ENCODE data around the gene PPARA. TPM values are rescaled to one million over a fixed set of nuclear protein-coding genes. Genes with fewer than 3 reads are reported as not detected.

The PPARA gene
- total and polyA plus RNA-seq, 2 of the 4 experiments (the other 2 are of a cell fraction): 3.1 to 7.0 TPM

GRCh38 chr22:46280999-46281623 is 130.8 kb downstream of the PPARA start:
- no peak for ATAC-seq (ENCODE audit: low read depth)
- CTCF ChIA-PET: no interaction called here
- in situ Hi-C loops (cut with MboI; ENCODE audit: low sequenced_read_pairs): no loop called here

More at GRCh38 chr22:46280999-46281623, 130.8 kb downstream of the PPARA start:
- no peak overlapping the region for H3K4me2 ChIP-seq (ENCODE audit: low read depth, low read length)
- H3K27me3 ChIP-seq (ENCODE audit: control insufficient read depth, insufficient read depth, low read length): no peaks in the 10 kb centered on the region
- no peak overlapping the region for H3K23ac ChIP-seq (ENCODE audit: low read depth, low read length)
- H2AK5ac ChIP-seq (ENCODE audit: low read depth, low read length): no peak overlapping the region
- no peak overlapping the region for H3K4ac ChIP-seq (ENCODE audit: low read depth, low read length)
- no peak overlapping the region for H3K4me3 ChIP-seq (ENCODE audit: insufficient read depth, low read depth, low read length)
- no TSS peak for BruUV-seq (replicated peaks)
- H2BK15ac ChIP-seq (ENCODE audit: low read depth, low read length): no peak overlapping the region
- dilution Hi-C loops (cut with HindIII; ENCODE audit: low sequenced_read_pairs, unreplicated experiment) (no loop called here), intact Hi-C loops (cut with micrococcal nuclease) (no loop called here)
- no peak overlapping the region for H4K5ac ChIP-seq (ENCODE audit: low read depth, low read length)
- no peak overlapping the region for H2BK20ac ChIP-seq (ENCODE audit: low read depth, low read length)
- no peak for DNase-seq
- POLR2A ChIA-PET (ENCODE audit: unreplicated experiment): no interaction called here
- WGBS, 2 experiments (ENCODE audit: extremely low coverage in 2 of 2, insufficient read length in 1 of 2): 88% methylated on average over 8 of the region's 19 CpGs; no CpG with 5 or more reads in 1 of the 2 experiments
- no peak overlapping the region for H4K91ac ChIP-seq (ENCODE audit: insufficient read depth, low read depth, low read length)
- no peak overlapping the region for H3K9ac ChIP-seq (ENCODE audit: low read depth, low read length)
- no peaks in the 10 kb centered on the region for H3K9me1 ChIP-seq (ENCODE audit: insufficient read depth, low read length)
- H3K4me1 ChIP-seq (ENCODE audit: control insufficient read depth, insufficient read depth, low read length): no peaks in the 10 kb centered on the region
- H3K14ac ChIP-seq (replicated peaks; ENCODE audit: low read depth, low read length): no peak overlapping the region
- no peak overlapping the region for H2BK5ac ChIP-seq (ENCODE audit: low read depth, low read length, poor library complexity, severe bottlenecking)
- no peak overlapping the region for H2AK9ac ChIP-seq (replicated peaks; ENCODE audit: low read depth, low read length, poor library complexity)
- no peaks in the 10 kb centered on the region for H3K9me3 ChIP-seq (ENCODE audit: control insufficient read depth, insufficient read depth, low read length)
- no peak overlapping the region for H3K27ac ChIP-seq (ENCODE audit: insufficient read depth, low read length)
- H2BK120ac ChIP-seq (ENCODE audit: low read depth, low read length): no peak overlapping the region
- H4K8ac ChIP-seq (ENCODE audit: low read depth in 2 of 2, low read length in 2 of 2): no peak overlapping the region
- peaks cover 72% of the 10 kb centered on the region for H3K36me3 ChIP-seq (ENCODE audit: control insufficient read depth, insufficient read depth, low read length)
- no peaks in the 10 kb centered on the region; a peak in 1 of 4 replicates for H3K79me1 ChIP-seq (ENCODE audit: low read depth in 1 of 2, low read length in 2 of 2)
- H2AFZ ChIP-seq (replicated peaks; ENCODE audit: low read length, poor library complexity): no peak overlapping the region
- no peaks in the 10 kb centered on the region for H4K20me1 ChIP-seq (ENCODE audit: insufficient read depth, low read length)
- TF ChIP-seq MAZ (IDR thresholded peaks at IDR 0.05; ENCODE audit: borderline replicate concordance, low read depth, low read length) (no peak), NFE2L2 (IDR thresholded peaks at IDR 0.05; ENCODE audit: low read depth, low read length) (no peak)
- no peak overlapping the region for H3K18ac ChIP-seq (ENCODE audit: low read depth, low read length)
- no peak overlapping the region for H3K56ac ChIP-seq (ENCODE audit: extremely low read depth, insufficient read depth, low read length)

Measured in IMR-90 (cell line).